ENCODE results near the gene HDAC9.

Gene HDAC9

GRCh38 chr7:18495412-18496340, at the start of gene HDAC9:
Gene HDAC9, plus strand, starts transcription at chr7:18495749. Its CDS starts 554 bp downstream, at chr7:18496303.
- Histone ChIP-seq H3K27ac (ENCODE audit: low read length) (peak within 1 kb of the TSS; percentile 18; the same call in 1 of the 2 replicates), H3K79me2 (ENCODE audit: low read length) (peaks cover 18% of the 10 kb centered on the region; the same call in 1 of the 2 replicates), H3K36me3 (replicated peaks; ENCODE audit: low read depth, low read length) (no peaks in the 10 kb centered on the region), H2AFZ (ENCODE audit: low read depth, low read length) (peak within 1 kb of the TSS; percentile 60), H3K4me3 (ENCODE audit: low read length) (peak within 1 kb of the TSS; percentile 80), H3K9me3 (ENCODE audit: insufficient read depth, low read length) (no peaks in the 10 kb centered on the region), H4K20me1 (ENCODE audit: insufficient read depth, low read length) (no peaks in the 10 kb centered on the region), H3K4me2 (ENCODE audit: low read length) (peak within 1 kb of the TSS; percentile 97), H3K27me3 (ENCODE audit: low read depth, low read length) (no peaks in the 10 kb centered on the region), H3K4me1 (ENCODE audit: low read length) (peaks cover 57% of the 10 kb centered on the region), H3K9ac (ENCODE audit: low read length) (peak within 1 kb of the TSS; percentile 64)
- TF ChIP-seq EZH2phosphoT487 (IDR thresholded peaks at IDR 0.05; ENCODE audit: low read depth) (no peak), CTCF (IDR thresholded peaks at IDR 0.05; ENCODE audit: low read depth, low read length) (no peak)

DNA sequence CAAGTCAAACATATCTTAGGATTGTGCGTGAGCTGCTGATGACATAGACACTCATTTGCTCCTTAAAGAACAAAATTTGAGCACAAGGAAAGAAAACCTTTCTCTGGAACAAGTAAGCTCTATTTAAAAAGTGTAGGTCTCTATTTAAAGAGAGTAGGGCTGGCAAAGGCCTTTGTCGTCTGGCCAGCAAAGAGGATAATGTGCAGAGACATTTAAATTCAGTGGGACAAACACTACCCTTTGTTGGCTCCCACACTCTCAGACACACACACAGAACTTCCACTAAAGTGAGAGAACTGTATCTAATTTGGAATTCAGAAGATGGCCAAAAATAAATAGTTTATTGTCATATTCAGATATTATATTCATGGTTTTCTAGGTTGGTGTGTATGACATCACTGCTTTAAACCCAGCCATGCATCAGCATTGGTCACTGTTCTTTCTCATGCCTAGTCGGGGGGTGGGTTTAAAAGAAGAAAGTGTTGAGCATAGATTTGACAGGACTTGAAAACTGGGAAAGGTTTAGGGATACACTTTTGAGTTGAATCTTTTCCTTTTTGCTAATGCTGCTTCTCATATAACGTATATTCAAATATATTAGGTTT, 49.5 kb upstream of the HDAC9 start:
- Histone ChIP-seq H3K79me2 (ENCODE audit: low read length) (no peaks in the 10 kb centered on the region), H3K4me3 (ENCODE audit: low read length) (no peak overlapping the region), H3K9ac (ENCODE audit: low read length) (no peak overlapping the region), H4K20me1 (ENCODE audit: insufficient read depth, low read length) (no peaks in the 10 kb centered on the region), H3K27ac (ENCODE audit: low read length) (no peak overlapping the region), H3K4me2 (ENCODE audit: low read length) (no peak overlapping the region), H3K36me3 (replicated peaks; ENCODE audit: low read depth, low read length) (no peaks in the 10 kb centered on the region), H3K9me3 (ENCODE audit: insufficient read depth, low read length) (no peaks in the 10 kb centered on the region), H3K4me1 (ENCODE audit: low read length) (no peaks in the 10 kb centered on the region), H2AFZ (ENCODE audit: low read depth, low read length) (no peak overlapping the region), H3K27me3 (ENCODE audit: low read depth, low read length) (no peaks in the 10 kb centered on the region)
- TF ChIP-seq EZH2phosphoT487 (IDR thresholded peaks at IDR 0.05; ENCODE audit: low read depth) (no peak), CTCF (IDR thresholded peaks at IDR 0.05; ENCODE audit: low read depth, low read length) (no peak)

- Histone ChIP-seq H3K4me2 (ENCODE audit: low read length) (no peak overlapping the region), H3K9me3 (ENCODE audit: insufficient read depth, low read length) (no peaks in the 10 kb centered on the region), H2AFZ (ENCODE audit: low read depth, low read length) (no peak overlapping the region), H3K9ac (ENCODE audit: low read length) (no peak overlapping the region), H3K4me1 (ENCODE audit: low read length) (no peaks in the 10 kb centered on the region), H3K36me3 (replicated peaks; ENCODE audit: low read depth, low read length) (no peaks in the 10 kb centered on the region), H3K4me3 (ENCODE audit: low read length) (no peak overlapping the region), H3K79me2 (ENCODE audit: low read length) (no peaks in the 10 kb centered on the region), H3K27ac (ENCODE audit: low read length) (no peak overlapping the region), H4K20me1 (ENCODE audit: insufficient read depth, low read length) (no peaks in the 10 kb centered on the region), H3K27me3 (ENCODE audit: low read depth, low read length) (no peaks in the 10 kb centered on the region)
- TF ChIP-seq CTCF (IDR thresholded peaks at IDR 0.05; ENCODE audit: low read depth, low read length) (no peak), EZH2phosphoT487 (IDR thresholded peaks at IDR 0.05; ENCODE audit: low read depth) (no peak)
Measured at GRCh38 chr7:18450019-18450418, 45.5 kb upstream of the HDAC9 start.

DNA sequence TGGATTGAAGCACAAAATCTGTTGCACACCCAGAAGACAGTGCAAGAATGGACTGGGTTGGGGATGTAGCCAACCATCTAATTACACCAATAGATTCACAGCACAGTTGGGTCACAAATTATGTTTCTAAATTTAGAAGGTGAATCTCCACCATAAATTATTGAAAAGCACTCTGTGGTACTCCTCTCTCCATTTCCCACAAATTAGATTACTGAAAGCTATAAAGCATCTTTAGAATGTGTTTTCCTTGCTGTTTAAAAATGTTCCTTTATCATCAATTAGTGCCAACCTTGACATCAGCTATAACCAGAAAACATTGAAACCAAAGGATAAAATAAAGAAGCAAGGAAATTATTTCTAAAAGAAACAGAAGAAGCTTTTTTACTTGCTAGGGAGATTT, 39.9 kb upstream of the HDAC9 start:
- Histone ChIP-seq H4K20me1 (ENCODE audit: insufficient read depth, low read length) (no peaks in the 10 kb centered on the region), H2AFZ (ENCODE audit: low read depth, low read length) (no peak overlapping the region), H3K79me2 (ENCODE audit: low read length) (no peaks in the 10 kb centered on the region), H3K9ac (ENCODE audit: low read length) (no peak overlapping the region), H3K4me2 (ENCODE audit: low read length) (no peak overlapping the region), H3K27ac (ENCODE audit: low read length) (no peak overlapping the region), H3K27me3 (ENCODE audit: low read depth, low read length) (no peaks in the 10 kb centered on the region), H3K9me3 (ENCODE audit: insufficient read depth, low read length) (no peaks in the 10 kb centered on the region), H3K36me3 (replicated peaks; ENCODE audit: low read depth, low read length) (no peaks in the 10 kb centered on the region), H3K4me1 (ENCODE audit: low read length) (peaks cover 7% of the 10 kb centered on the region), H3K4me3 (ENCODE audit: low read length) (no peak overlapping the region)
- no peak for TF ChIP-seq EZH2phosphoT487 (IDR thresholded peaks at IDR 0.05; ENCODE audit: low read depth)
- no peak for TF ChIP-seq CTCF (IDR thresholded peaks at IDR 0.05; ENCODE audit: low read depth, low read length)

All from OCI-LY3 (cell line).